Embryonic facial prominence (tissue), 1 donor: ENCODE measurements around the gene CACNA1C.
"Not testable (repeated sequence)": the region's sequence is repeated elsewhere in the genome, so short reads cannot be mapped to it uniquely, and the experiment has no call there.

Source experiments
- DNase-seq: peaks from one replicate; pipeline ENCODE4 v3.0.0-alpha.2; 2016; ENCODE audit errors: extremely low spot score

CACNA1C gene

GRCh38 chr12:2485681-2486080 lies 432.9 kb downstream of the CACNA1C start:
- no peak for DNase-seq

GRCh38 chr12:2486796-2487195 lies 434.0 kb downstream of the CACNA1C start:
- DNase-seq: no peak

- DNase-seq: no peak
Observed at GRCh38 chr12:2487278-2487677, 434.5 kb downstream of the CACNA1C start.

GRCh38 chr12:2488131-2488530 lies 435.3 kb downstream of the CACNA1C start:
- DNase-seq: no peak

- no peak for DNase-seq
Observed at GRCh38 chr12:2488596-2488995, 435.8 kb downstream of the CACNA1C start.

- no peak for DNase-seq
Observed at GRCh38 chr12:2489275-2489674, 436.5 kb downstream of the CACNA1C start.

GRCh38 chr12:2490831-2491230 lies 438.0 kb downstream of the CACNA1C start:
- peak; percentile 6 for DNase-seq

- DNase-seq: not testable (repeated sequence)
Observed at GRCh38 chr12:2491349-2491748, 438.6 kb downstream of the CACNA1C start.

- no peak for DNase-seq
Observed at GRCh38 chr12:2492236-2492635, 439.4 kb downstream of the CACNA1C start.

GRCh38 chr12:2493086-2493485 lies 440.3 kb downstream of the CACNA1C start:
- no peak for DNase-seq

- no peak for DNase-seq
Observed at GRCh38 chr12:2494486-2495192, 441.9 kb downstream of the CACNA1C start.

- DNase-seq: no peak
Observed at GRCh38 chr12:2495417-2496112, 442.8 kb downstream of the CACNA1C start.

GRCh38 chr12:2498964-2499500 lies 446.2 kb downstream of the CACNA1C start:
- DNase-seq: no peak

GRCh38 chr12:2501464-2502191 lies 448.8 kb downstream of the CACNA1C start:
- no peak for DNase-seq

GRCh38 chr12:2503036-2503435 lies 450.2 kb downstream of the CACNA1C start:
- DNase-seq: no peak

- no peak for DNase-seq
Observed at GRCh38 chr12:2503762-2504161, 451.0 kb downstream of the CACNA1C start.

GRCh38 chr12:2504577-2504976 lies 451.8 kb downstream of the CACNA1C start:
- no peak for DNase-seq

- no peak for DNase-seq
Observed at GRCh38 chr12:2507814-2508213, 455.0 kb downstream of the CACNA1C start.

- no peak for DNase-seq
Observed at GRCh38 chr12:2509137-2509536, 456.4 kb downstream of the CACNA1C start.

GRCh38 chr12:2510045-2510444 lies 457.3 kb downstream of the CACNA1C start:
- DNase-seq: no peak

- no peak for DNase-seq
Observed at GRCh38 chr12:2513141-2514037, 460.6 kb downstream of the CACNA1C start.

- DNase-seq: no peak
Observed at GRCh38 chr12:2514038-2514340, 461.2 kb downstream of the CACNA1C start.
